Lower leg skin (tissue), 3 donors: ENCODE data around the gene LDLRAP1.

ENCODE experiments used
- POLR2A ChIP-seq, 2 donors: fragments of 450-650 bp; IDR thresholded peaks; one replicate each; pipeline ENCODE4 v1.6.1; 2016 to 2017; ENCODE audit warnings: antibody characterized with exemption in 2 of 2, mild to moderate bottlenecking in 1 of 2, moderate library complexity in 1 of 2
- TF ChIP-seq, protein P1 (sequence below), 3 donors: fragments of 450-650 bp; IDR thresholded peaks; one replicate each; pipeline ENCODE4 v1.5.1; 2016; ENCODE audit warnings: antibody characterized with exemption in 3 of 3, mild to moderate bottlenecking in 3 of 3, moderate library complexity in 2 of 3

- TF ChIP-seq, protein P1, sequence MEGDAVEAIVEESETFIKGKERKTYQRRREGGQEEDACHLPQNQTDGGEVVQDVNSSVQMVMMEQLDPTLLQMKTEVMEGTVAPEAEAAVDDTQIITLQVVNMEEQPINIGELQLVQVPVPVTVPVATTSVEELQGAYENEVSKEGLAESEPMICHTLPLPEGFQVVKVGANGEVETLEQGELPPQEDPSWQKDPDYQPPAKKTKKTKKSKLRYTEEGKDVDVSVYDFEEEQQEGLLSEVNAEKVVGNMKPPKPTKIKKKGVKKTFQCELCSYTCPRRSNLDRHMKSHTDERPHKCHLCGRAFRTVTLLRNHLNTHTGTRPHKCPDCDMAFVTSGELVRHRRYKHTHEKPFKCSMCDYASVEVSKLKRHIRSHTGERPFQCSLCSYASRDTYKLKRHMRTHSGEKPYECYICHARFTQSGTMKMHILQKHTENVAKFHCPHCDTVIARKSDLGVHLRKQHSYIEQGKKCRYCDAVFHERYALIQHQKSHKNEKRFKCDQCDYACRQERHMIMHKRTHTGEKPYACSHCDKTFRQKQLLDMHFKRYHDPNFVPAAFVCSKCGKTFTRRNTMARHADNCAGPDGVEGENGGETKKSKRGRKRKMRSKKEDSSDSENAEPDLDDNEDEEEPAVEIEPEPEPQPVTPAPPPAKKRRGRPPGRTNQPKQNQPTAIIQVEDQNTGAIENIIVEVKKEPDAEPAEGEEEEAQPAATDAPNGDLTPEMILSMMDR (IDR thresholded peaks at IDR 0.05), result no peak
- TF ChIP-seq POLR2A (IDR thresholded peaks at IDR 0.05), result no peak
Measured at GRCh38 chr1:25583519-25584370, 40.3 kb downstream of the LDLRAP1 start.
